ENCODE data around the gene RNF148.

DNA sequence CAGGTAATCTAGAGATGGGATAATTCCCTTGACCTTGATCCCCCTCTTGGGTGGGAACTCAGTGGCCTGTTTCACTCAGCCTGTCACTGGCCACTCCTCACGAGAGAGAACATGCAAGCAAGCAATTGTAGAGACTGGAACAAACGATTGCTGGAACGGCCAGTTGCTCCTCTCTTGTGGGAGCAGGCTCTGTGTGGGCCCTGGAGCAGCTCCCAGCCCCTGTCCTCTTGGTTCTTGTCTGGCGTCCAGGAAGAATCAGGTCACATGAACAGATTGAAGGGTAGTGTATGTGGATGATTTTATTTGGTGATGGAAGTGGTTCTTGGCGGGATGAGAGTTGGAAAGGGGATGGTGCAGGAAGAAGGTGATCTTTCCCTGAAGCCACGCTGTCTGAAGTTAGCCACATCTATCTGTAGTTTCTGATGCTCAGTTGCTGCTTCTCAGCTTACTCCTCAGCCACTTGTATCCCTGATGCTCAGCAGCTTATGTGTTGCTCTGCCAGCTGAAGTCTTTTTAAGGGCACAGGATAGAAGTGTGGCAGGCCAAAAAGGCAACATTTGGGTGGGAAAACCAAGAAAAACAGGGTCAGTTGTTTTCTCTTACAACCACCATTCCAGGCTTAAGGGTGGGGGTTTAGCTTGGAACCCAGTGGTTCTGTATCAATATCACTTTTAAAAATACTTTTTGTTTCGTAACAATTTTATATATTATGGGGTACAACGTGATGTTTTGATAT, 19.7 kb downstream of the RNF148 start:
- TF ChIP-seq, protein P1, sequence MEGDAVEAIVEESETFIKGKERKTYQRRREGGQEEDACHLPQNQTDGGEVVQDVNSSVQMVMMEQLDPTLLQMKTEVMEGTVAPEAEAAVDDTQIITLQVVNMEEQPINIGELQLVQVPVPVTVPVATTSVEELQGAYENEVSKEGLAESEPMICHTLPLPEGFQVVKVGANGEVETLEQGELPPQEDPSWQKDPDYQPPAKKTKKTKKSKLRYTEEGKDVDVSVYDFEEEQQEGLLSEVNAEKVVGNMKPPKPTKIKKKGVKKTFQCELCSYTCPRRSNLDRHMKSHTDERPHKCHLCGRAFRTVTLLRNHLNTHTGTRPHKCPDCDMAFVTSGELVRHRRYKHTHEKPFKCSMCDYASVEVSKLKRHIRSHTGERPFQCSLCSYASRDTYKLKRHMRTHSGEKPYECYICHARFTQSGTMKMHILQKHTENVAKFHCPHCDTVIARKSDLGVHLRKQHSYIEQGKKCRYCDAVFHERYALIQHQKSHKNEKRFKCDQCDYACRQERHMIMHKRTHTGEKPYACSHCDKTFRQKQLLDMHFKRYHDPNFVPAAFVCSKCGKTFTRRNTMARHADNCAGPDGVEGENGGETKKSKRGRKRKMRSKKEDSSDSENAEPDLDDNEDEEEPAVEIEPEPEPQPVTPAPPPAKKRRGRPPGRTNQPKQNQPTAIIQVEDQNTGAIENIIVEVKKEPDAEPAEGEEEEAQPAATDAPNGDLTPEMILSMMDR (IDR thresholded peaks at IDR 0.05) = no peak
- no peak for TF ChIP-seq EP300 (IDR thresholded peaks at IDR 0.05)
- no peak for TF ChIP-seq POLR2A (IDR thresholded peaks at IDR 0.05)
